SK-N-MC (cell line): ENCODE results near the gene KRTAP5-6.

Source experiments
- DNase-seq: peaks from one replicate; pipeline ENCODE4 v3.0.0-alpha.2; 2011; ENCODE audit warnings: low read depth, low spot score
- H3K27ac ChIP-seq: fragments of 200-600 bp; sonication (generic); 2 replicates; pipeline ENCODE4 v1.5.1; 2016; ENCODE audit warnings: mixed run types
- H3K36me3 ChIP-seq: fragments of 200-600 bp; sonication (generic); 2 replicates; pipeline ENCODE4 v1.6.1; 2017; ENCODE audit warnings: antibody characterized with exemption, low read length, mixed read lengths; ENCODE audit not compliant: insufficient read depth
- H3K4me3 ChIP-seq: fragments of 200-600 bp; sonication (generic); 2 replicates; pipeline ENCODE4 v1.5.1; 2016
- H3K9ac ChIP-seq: fragments of 200-600 bp; sonication (generic); 2 replicates; pipeline ENCODE4 v1.8.0; 2017; ENCODE audit warnings: mixed run types, mixed read lengths; ENCODE audit not compliant: insufficient read length
- H3K9me3 ChIP-seq: fragments of 200-600 bp; sonication (generic); 2 replicates; pipeline ENCODE4 v1.6.1; 2017; ENCODE audit warnings: low read depth, mild to moderate bottlenecking, antibody characterized with exemption, low read length, moderate library complexity, mixed read lengths
- EZH2 ChIP-seq: fragments of 200-600 bp; sonication (generic); IDR thresholded peaks from one replicate; pipeline ENCODE4 v1.6.1; 2017; ENCODE audit warnings: antibody characterized with exemption
- FOXP2 ChIP-seq: optimal IDR thresholded peaks from 2 replicates; pipeline ENCODE3; 2011; ENCODE audit warnings: mild to moderate bottlenecking, moderate library complexity; ENCODE audit not compliant: insufficient read depth; ENCODE audit errors: extremely low read length, control extremely low read depth
- POLR2AphosphoS5 ChIP-seq: IDR thresholded peaks from 2 replicates; pipeline ENCODE4 v1.6.1; 2012; ENCODE audit warnings: mild to moderate bottlenecking, low read depth, low read length, borderline replicate concordance

Gene KRTAP5-6

DNA sequence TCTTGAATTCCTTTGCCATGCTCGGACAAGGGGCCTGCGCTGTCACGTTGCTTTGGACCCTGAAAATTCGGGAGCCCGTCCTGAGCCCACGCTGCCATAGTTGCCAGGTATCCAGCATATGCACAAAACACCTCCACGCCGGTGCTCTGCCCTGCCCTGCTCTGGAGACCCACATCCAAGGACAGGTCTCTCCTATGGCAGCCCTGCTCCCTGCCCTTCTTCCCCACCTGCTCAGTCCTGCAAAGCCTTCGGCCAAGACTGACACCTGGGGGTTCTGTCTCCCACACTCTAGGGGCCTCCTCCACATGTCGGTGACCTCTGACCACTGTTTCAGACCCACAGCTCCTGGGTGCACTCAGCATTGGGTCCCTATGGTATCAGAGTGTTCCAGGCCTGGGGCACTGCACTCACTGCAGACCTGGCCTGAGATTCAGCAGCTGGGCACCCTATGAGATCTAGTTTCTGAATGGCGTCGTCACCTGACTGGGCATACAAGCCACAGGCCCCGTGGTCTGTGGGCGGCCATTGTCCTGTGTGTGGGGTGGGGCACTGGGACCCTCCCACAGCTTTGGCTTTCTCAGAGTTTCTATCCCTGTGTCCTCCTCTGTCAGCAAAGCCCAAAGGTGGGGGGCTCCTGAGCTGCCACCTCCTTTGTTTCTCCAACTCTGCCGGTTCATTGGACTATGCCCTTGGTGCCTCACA is 2.0 kb upstream of the KRTAP5-6 start:
- Histone ChIP-seq H3K9ac (no peak overlapping the region), H3K36me3 (no peaks in the 10 kb centered on the region), H3K27ac (no peak overlapping the region), H3K9me3 (no peaks in the 10 kb centered on the region), H3K4me3 (no peak overlapping the region)
- DNase-seq = no peak
- no peak for TF ChIP-seq POLR2AphosphoS5
- TF ChIP-seq FOXP2 = no peak
- TF ChIP-seq EZH2 = no peak

DNA sequence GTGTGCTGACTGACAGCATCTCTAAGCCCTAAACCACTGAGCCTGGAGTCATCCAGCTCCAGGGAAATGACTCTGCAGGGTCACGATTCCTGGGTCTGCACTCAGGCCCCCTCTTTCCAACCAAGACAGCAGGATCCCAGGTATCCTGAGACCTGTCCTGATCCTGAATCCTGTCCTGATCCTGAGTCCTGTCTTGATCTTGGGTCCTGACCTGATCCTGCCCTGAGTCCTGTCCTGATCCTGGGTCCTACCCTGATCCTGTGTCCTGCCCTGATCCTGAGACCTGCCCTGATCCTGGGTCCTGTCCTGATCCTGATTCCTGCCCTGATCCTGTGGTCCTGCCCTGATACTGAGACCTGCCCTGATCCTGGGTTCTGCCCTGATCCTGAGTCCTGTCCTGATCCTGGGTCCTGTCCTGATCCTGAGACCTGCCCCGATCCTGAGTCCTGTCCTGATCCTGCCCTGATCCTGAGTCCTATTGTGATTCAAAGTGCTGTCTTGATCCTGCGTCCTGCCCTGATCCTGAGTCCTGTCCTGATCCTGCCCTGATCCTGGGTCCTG is 1.4 kb upstream of the KRTAP5-6 start:
- Histone ChIP-seq H3K36me3 (no peaks in the 10 kb centered on the region), H3K9ac (no peak overlapping the region), H3K9me3 (no peaks in the 10 kb centered on the region), H3K4me3 (no peak overlapping the region), H3K27ac (no peak overlapping the region)
- no peak for TF ChIP-seq FOXP2
- no peak for TF ChIP-seq EZH2
- TF ChIP-seq POLR2AphosphoS5 = no peak
- no peak for DNase-seq

DNA sequence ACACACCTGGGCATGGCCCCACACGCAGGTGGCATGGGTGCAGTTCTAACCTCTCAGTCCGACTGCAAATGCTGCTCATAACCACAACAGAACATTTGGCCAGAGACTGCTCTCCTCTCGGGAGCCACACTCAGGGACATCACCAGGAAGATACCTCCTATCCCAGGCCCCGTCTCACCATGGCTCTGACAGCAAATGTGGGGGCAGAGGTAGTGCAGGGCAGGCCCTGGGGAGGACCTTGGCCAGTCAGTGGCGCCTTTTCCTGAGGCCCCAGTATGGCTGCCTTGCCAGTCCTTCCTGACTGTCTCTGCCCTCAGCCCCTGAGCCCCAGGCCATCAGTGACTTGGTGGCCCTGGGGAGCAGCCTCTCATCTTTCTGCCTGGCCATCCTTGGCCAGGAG is 2.8 kb downstream of the KRTAP5-6 start:
- no peak overlapping the region for H3K27ac ChIP-seq
- no peak for DNase-seq

DNA sequence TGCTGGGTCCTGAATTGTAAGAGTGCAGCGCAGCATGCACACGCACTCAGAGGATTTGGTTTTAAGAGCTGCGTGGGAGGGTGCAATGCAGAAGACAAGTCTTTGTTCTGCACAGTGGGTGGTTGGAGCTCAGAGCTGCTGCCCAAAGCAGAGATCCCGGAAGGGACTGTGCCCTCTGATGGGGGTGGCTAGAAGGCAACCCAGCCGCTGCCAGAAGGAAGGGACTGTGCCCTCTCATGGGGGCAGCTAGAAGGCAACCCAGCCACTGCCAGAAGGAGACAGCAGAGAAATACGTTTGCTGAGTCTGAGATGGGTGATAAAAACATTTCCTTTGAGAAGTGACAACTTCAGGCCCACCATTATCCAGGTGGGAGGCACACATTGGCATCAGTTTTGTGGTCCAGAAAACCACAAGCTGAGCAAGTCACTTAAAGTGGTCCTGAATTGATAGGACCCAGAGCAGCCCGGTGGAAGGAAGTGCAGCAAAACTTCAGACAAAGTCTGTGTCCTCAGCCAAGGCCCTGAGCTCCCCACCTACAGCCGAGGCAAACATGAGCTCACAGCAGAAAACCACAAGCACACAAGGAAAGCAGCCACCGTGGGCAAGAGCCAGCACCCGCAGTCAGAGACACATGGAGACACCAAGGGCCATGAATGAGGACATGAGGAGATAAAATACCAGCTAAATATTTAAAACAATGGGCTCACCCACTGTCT is 4.3 kb downstream of the KRTAP5-6 start:
- no peaks in the 10 kb centered on the region for H3K9me3 ChIP-seq
- H3K9ac ChIP-seq = no peak overlapping the region
- DNase-seq = no peak
- no peak overlapping the region for H3K27ac ChIP-seq
- H3K36me3 ChIP-seq = no peaks in the 10 kb centered on the region
- TF ChIP-seq POLR2AphosphoS5 (no peak), EZH2 (no peak), FOXP2 (no peak)
- H3K4me3 ChIP-seq = no peak overlapping the region

More for the DNA sequence above, 2.8 kb downstream of the KRTAP5-6 start:
- H3K9me3 ChIP-seq = no peaks in the 10 kb centered on the region
- H3K36me3 ChIP-seq = no peaks in the 10 kb centered on the region
- no peak overlapping the region for H3K9ac ChIP-seq
- TF ChIP-seq FOXP2 (no peak), EZH2 (no peak), POLR2AphosphoS5 (no peak)
- no peak overlapping the region for H3K4me3 ChIP-seq

DNA sequence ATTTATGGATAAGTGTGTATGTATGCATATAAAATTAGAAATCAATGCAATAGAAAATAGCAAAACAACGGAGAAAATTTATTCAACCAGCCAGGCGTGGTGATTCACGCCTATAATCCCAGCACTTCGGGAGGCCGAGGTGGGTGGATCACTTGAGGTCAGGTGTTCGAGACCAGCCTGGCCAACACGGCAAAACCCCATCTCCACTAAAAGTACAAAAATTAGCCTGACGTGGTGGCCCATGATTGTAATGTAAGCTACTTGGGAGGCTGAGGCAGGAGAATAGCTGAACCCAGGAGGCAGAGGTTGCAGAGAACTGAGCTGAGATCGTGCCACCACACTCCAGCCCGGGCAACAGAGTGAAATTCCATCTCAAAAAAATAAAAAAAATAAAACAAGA is 5.5 kb downstream of the KRTAP5-6 start:
- Histone ChIP-seq H3K36me3 (no peaks in the 10 kb centered on the region), H3K27ac (no peak overlapping the region), H3K9me3 (no peaks in the 10 kb centered on the region), H3K9ac (no peak overlapping the region), H3K4me3 (no peak overlapping the region)
- DNase-seq = no peak
- no peak for TF ChIP-seq EZH2
- no peak for TF ChIP-seq FOXP2
- TF ChIP-seq POLR2AphosphoS5 = no peak

DNA sequence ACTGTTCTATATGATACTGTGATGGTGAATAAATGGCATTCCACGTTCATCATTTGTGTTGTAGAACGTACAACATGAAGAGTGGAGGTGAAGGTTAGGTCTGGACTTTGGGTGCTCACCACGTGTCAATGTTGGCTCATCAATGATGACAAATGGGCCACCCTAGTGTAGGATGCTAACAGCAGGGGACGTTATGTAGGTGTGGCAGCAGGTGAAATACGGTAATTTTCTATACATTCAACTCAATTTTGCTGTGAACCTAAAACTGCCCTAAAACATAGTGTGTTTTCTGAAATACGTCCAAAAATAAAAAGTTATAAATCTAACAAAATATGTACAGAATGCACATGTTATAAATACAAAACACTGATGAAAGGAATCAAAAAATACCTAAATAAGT is 6.2 kb downstream of the KRTAP5-6 start:
- no peaks in the 10 kb centered on the region for H3K36me3 ChIP-seq
- no peak for TF ChIP-seq FOXP2
- no peak for TF ChIP-seq POLR2AphosphoS5
- TF ChIP-seq EZH2 = no peak
- no peaks in the 10 kb centered on the region for H3K9me3 ChIP-seq
- no peak overlapping the region for H3K9ac ChIP-seq
- no peak overlapping the region for H3K4me3 ChIP-seq
- DNase-seq = no peak
- no peak overlapping the region for H3K27ac ChIP-seq

DNA sequence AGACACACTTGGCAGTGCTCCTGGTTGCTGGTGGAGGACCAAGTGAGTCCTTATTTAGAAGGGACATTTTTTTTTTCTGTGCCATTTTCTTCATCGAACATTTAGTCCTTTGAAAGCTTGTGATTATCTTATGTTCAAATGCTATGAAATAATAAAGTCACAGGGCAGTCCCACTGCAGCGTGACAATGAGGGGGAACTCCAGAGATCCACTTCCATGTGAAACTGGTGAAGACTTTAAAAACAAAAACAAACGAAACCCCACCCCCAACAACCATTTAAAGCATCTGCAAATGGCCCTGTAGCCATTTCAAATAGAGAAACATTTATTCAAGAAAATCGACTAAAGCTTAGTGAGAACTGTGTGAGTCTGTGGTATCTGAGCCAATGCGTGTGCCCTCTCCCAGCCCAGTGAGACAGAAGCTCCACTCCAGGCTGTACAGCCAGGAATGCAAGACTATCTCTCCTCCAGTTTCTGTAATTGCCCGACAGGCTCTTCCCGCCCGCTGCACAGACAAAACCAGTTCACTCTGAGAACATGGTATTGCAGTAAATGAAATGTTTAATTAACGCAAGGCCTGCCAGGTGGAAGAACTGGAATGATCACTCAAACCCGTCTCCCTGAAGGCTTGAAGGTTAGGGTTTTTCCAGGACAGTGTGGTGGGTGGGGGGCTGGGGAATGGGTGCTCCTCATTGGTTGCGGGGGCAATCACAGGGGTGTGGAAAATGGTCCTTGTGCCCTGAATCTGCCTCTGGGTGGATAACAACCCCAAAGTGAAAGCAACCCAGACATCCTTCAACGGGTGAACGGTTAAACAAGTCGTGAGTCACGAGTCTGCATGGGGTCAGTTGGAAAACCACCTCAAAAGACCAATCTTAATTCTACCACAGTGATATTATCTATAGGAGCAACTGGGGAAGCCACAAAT is 8.4 kb downstream of the KRTAP5-6 start:
- Histone ChIP-seq H3K9ac (no peak overlapping the region), H3K9me3 (no peaks in the 10 kb centered on the region), H3K27ac (no peak overlapping the region), H3K4me3 (no peak overlapping the region), H3K36me3 (no peaks in the 10 kb centered on the region)
- TF ChIP-seq EZH2 (no peak), POLR2AphosphoS5 (no peak), FOXP2 (no peak)
- no peak for DNase-seq
